Activated T-cell treated with anti-CD3 and anti-CD28 coated beads, Interleukin-2, amount 50 U/mL, for 72 hours (primary cell): ENCODE data around the gene BDKRB2. TPM values are rescaled to one million over a fixed set of nuclear protein-coding genes. Genes with fewer than 3 reads are reported as not detected.

ENCODE experiments used
- ATAC-seq, 2 donors: fragments of 150-1000 bp; cut with Tn5 transposase; replicated peaks in 1 of 2; 2 replicates each; pipeline ENCODE4 v1.10.0; 2021; ENCODE audit warnings: moderate library complexity in 2 of 2, mild to moderate bottlenecking in 1 of 2
- DNase-seq, 2 donors: peaks; one replicate each; pipeline ENCODE4 v3.0.0; 2021 to 2022; ENCODE audit warnings: mixed read lengths in 1 of 2
- H3K27ac Mint-ChIP-seq: one replicate; pipeline ENCODE4 v1.8.0; 2022; ENCODE audit warnings: mild to moderate bottlenecking, moderate library complexity, mixed read lengths
- H3K27me3 Mint-ChIP-seq: one replicate; pipeline ENCODE4 v1.8.0; 2022; ENCODE audit warnings: low read depth, mixed read lengths
- H3K36me3 Mint-ChIP-seq, 2 donors: one replicate each; pipeline ENCODE4 v1.8.0; 2022; ENCODE audit warnings: mixed read lengths in 2 of 2, mild to moderate bottlenecking in 1 of 2; ENCODE audit not compliant: insufficient read depth in 2 of 2
- H3K4me1 Mint-ChIP-seq: one replicate; pipeline ENCODE4 v1.8.0; 2022; ENCODE audit warnings: low read depth, mixed read lengths
- H3K4me3 Mint-ChIP-seq, 2 donors: one replicate each; pipeline ENCODE4 v1.8.0; 2022; ENCODE audit warnings: mild to moderate bottlenecking in 2 of 2, mixed read lengths in 2 of 2, moderate library complexity in 2 of 2
- H3K9me3 Mint-ChIP-seq, 2 donors: one replicate each; pipeline ENCODE4 v1.8.0; 2022; ENCODE audit warnings: mixed read lengths in 2 of 2
- total RNA-seq, 2 donors: library from RNA; stranded (reverse); gene quantifications; one replicate each; pipeline ENCODE4 v1.2.3, GENCODE V29; 2022

Gene BDKRB2
- total RNA-seq, 2 donors from 2014 or later = not detected

- no peaks in the 10 kb centered on the region for H3K36me3 Mint-ChIP-seq
- no peaks in the 10 kb centered on the region for H3K27me3 Mint-ChIP-seq
- H3K27ac Mint-ChIP-seq = no peak overlapping the region
- H3K9me3 Mint-ChIP-seq = no peaks in the 10 kb centered on the region
- no peak overlapping the region for H3K4me3 Mint-ChIP-seq
- ATAC-seq (no peak), DNase-seq (no peak)
- no peaks in the 10 kb centered on the region for H3K4me1 Mint-ChIP-seq
Measured at GRCh38 chr14:96245710-96246538, 41.3 kb downstream of the BDKRB2 start.

DNA sequence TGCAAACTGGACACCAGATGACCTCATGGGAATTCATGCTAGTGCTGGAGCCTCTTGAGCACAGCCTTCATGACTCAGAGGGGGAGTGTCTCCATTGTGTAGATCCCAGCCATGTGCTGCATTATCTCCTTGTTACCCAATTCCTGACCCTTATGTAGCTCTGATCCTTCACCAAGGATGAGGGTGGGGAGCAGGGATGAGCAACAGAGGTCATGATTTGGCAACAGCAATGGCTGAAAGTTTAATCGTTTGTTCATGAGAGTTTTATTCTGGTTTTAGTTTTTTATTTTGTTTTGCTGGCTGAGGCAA lies 41.9 kb downstream of the BDKRB2 start:
- DNase-seq (no peak), ATAC-seq (no peak)
- Mint-ChIP-seq H3K36me3 (no peaks in the 10 kb centered on the region), H3K27ac (no peak overlapping the region), H3K4me3 (no peak overlapping the region), H3K4me1 (no peaks in the 10 kb centered on the region), H3K27me3 (peaks cover 4% of the 10 kb centered on the region), H3K9me3 (no peaks in the 10 kb centered on the region)

DNA sequence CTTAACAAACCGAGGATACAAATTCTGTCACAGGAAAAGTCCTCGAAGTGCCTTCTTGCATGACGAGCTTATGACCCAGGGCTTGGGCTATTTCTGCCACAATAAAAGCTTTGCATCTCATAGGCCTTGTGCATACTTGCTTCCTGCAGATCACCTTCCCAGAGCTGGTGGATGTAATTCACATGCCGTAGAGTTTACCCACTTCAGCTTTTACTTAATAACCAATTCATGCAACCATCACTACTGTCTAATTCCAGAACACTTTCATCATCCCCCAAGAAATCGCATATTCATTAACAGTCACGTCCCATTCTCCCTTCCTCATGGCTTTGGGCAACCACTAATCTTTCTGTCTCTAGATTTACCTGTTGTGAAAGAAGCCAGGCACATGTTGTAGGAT lies 42.4 kb downstream of the BDKRB2 start:
- DNase-seq (no peak), ATAC-seq (no peak)
- Mint-ChIP-seq H3K4me1 (no peaks in the 10 kb centered on the region), H3K4me3 (no peak overlapping the region), H3K27me3 (peaks cover 9% of the 10 kb centered on the region), H3K36me3 (no peaks in the 10 kb centered on the region), H3K27ac (no peak overlapping the region), H3K9me3 (no peaks in the 10 kb centered on the region)

DNA sequence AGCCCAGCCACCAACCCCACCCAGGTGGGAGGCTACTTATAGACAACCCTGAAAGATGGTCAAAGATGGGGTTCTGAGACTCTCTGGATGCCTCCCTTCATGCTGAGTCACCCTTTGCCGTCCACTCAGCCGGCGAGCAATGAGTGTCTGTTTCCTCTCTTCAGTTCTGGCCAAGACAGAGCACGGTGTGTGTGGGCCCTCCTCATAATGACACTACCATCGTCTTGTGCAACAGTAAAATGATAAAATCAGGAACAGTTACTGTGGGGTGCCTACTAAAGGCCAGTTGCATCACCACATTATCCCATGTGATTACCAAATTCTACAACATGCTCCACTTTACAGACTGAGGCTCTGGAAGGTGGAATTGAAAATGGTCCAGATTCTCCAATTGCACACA lies 44.4 kb downstream of the BDKRB2 start:
- no peaks in the 10 kb centered on the region for H3K36me3 Mint-ChIP-seq
- H3K9me3 Mint-ChIP-seq = no peaks in the 10 kb centered on the region
- ATAC-seq (no peak), DNase-seq (no peak)
- H3K4me1 Mint-ChIP-seq = no peaks in the 10 kb centered on the region
- peaks cover 24% of the 10 kb centered on the region for H3K27me3 Mint-ChIP-seq
- no peak overlapping the region for H3K27ac Mint-ChIP-seq
- no peak overlapping the region for H3K4me3 Mint-ChIP-seq

GRCh38 chr14:96250485-96250884 lies 45.8 kb downstream of the BDKRB2 start:
- peaks cover 24% of the 10 kb centered on the region for H3K27me3 Mint-ChIP-seq
- no peak for DNase-seq
- no peak overlapping the region for H3K4me3 Mint-ChIP-seq
- no peak overlapping the region for H3K27ac Mint-ChIP-seq
- ATAC-seq = no peak
- no peaks in the 10 kb centered on the region for H3K9me3 Mint-ChIP-seq
- H3K4me1 Mint-ChIP-seq = no peaks in the 10 kb centered on the region
- H3K36me3 Mint-ChIP-seq = no peaks in the 10 kb centered on the region

DNA sequence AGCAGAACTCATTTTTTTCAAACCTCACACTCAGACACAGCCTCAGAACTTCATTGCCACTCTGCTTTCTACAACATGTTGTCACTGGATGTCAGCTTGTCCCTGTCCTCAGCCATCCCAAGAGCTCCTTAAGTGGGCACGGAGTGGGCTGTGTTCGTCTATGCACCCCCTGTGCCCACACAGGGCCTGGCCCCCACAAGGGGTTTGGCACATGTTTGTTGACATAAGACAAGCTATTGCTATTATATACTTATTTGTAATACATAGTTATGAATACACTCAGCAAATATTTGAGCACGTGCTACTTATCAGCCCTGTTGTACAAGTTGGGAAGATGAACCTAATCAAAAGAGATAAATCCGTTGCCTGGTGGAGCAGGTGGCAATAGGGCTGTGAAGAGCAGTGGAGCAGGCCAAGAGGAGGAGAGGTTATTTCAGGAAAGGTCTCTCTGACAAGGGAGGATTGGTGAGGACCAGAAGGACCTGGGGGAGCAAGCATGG lies 47.1 kb downstream of the BDKRB2 start:
- H3K4me1 Mint-ChIP-seq = no peaks in the 10 kb centered on the region
- no peaks in the 10 kb centered on the region for H3K9me3 Mint-ChIP-seq

DNA sequence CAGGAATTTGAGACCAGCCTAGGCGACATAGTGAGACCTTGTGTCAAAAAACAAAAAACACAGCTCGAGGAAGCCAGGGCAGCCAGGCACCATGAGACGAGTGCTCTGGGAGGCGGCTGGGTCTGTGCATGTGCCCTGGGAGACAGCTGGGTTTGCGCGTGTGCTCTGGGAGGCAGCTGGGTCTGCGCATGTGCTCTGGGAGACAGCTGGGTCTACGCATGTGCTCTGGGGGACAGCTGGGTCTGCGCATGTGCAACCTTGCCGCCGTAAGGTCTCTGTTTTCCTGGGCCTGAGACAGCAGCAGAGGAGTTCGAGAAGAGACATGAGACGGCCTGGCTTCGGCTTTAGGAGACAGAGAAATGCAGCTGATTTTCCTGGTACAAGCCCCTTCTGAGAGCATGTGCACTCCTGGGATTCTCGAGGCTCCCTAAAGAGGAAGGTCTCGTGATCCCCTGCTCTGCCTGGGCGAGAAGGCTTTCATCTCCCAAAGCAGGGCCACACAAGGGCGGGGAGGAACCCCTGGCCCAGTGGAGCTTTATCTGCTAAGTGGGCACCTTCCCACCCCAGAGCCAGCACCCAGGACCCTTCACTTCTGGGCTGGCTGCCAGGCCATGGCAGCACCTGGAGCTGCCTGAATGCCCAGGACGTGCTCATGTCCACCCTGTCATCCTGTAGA lies 47.8 kb downstream of the BDKRB2 start:
- no peak for ATAC-seq

More for the DNA sequence above, 47.1 kb downstream of the BDKRB2 start:
- no peak for ATAC-seq
- Mint-ChIP-seq H3K4me3 (no peak overlapping the region), H3K36me3 (no peaks in the 10 kb centered on the region), H3K27ac (no peak overlapping the region), H3K27me3 (peaks cover 27% of the 10 kb centered on the region)
- DNase-seq = no peak

GRCh38 chr14:96252999-96253539 lies 48.4 kb downstream of the BDKRB2 start:
- no peaks in the 10 kb centered on the region for H3K36me3 Mint-ChIP-seq
- no peaks in the 10 kb centered on the region for H3K9me3 Mint-ChIP-seq
- H3K4me1 Mint-ChIP-seq = no peaks in the 10 kb centered on the region
- ATAC-seq = no peak
- H3K4me3 Mint-ChIP-seq = no peak overlapping the region
- no peak overlapping the region for H3K27ac Mint-ChIP-seq
- no peak for DNase-seq
- H3K27me3 Mint-ChIP-seq = peaks cover 37% of the 10 kb centered on the region

More for the DNA sequence above, 47.8 kb downstream of the BDKRB2 start:
- Mint-ChIP-seq H3K4me3 (no peak overlapping the region), H3K36me3 (no peaks in the 10 kb centered on the region), H3K27ac (no peak overlapping the region), H3K4me1 (no peaks in the 10 kb centered on the region), H3K27me3 (peaks cover 34% of the 10 kb centered on the region), H3K9me3 (no peaks in the 10 kb centered on the region)
- DNase-seq = no peak

- Mint-ChIP-seq H3K4me1 (no peaks in the 10 kb centered on the region), H3K4me3 (no peak overlapping the region), H3K36me3 (no peaks in the 10 kb centered on the region), H3K27ac (no peak overlapping the region), H3K9me3 (no peaks in the 10 kb centered on the region), H3K27me3 (peaks cover 37% of the 10 kb centered on the region)
- ATAC-seq (no peak), DNase-seq (no peak)
Measured at GRCh38 chr14:96254687-96255086, 50.0 kb downstream of the BDKRB2 start.

- H3K36me3 Mint-ChIP-seq = no peaks in the 10 kb centered on the region
- no peak for ATAC-seq
- no peak for DNase-seq
- H3K9me3 Mint-ChIP-seq = no peaks in the 10 kb centered on the region
- no peak within 1 kb of the TSS for H3K27ac Mint-ChIP-seq
- peaks cover 44% of the 10 kb centered on the region for H3K27me3 Mint-ChIP-seq
- no peaks in the 10 kb centered on the region for H3K4me1 Mint-ChIP-seq
- no peak within 1 kb of the TSS for H3K4me3 Mint-ChIP-seq
Measured at GRCh38 chr14:96255501-96256366, 51.1 kb downstream of the BDKRB2 start, which contains the start of gene BDKRB1. TSS of gene BDKRB1 (plus strand) at chr14:96256210. CDS start at chr14:96263683, 7,473 bp downstream.

- H3K4me3 Mint-ChIP-seq = no peak overlapping the region
- ATAC-seq (no peak), DNase-seq (no peak)
- H3K36me3 Mint-ChIP-seq = no peaks in the 10 kb centered on the region
- peaks cover 47% of the 10 kb centered on the region for H3K27me3 Mint-ChIP-seq
- no peak overlapping the region for H3K27ac Mint-ChIP-seq
- no peaks in the 10 kb centered on the region for H3K9me3 Mint-ChIP-seq
- no peaks in the 10 kb centered on the region for H3K4me1 Mint-ChIP-seq
Measured at GRCh38 chr14:96256407-96256806, 51.8 kb downstream of the BDKRB2 start.

- Mint-ChIP-seq H3K9me3 (no peaks in the 10 kb centered on the region), H3K36me3 (no peaks in the 10 kb centered on the region), H3K27me3 (peaks cover 41% of the 10 kb centered on the region), H3K4me3 (no peak overlapping the region), H3K27ac (no peak overlapping the region), H3K4me1 (no peaks in the 10 kb centered on the region)
- DNase-seq = no peak
- no peak for ATAC-seq
Measured at GRCh38 chr14:96257056-96257455, 52.4 kb downstream of the BDKRB2 start.

GRCh38 chr14:96257900-96258299 lies 53.3 kb downstream of the BDKRB2 start:
- no peaks in the 10 kb centered on the region for H3K4me1 Mint-ChIP-seq
- H3K9me3 Mint-ChIP-seq = no peaks in the 10 kb centered on the region
- no peak overlapping the region for H3K27ac Mint-ChIP-seq
- H3K27me3 Mint-ChIP-seq = peaks cover 38% of the 10 kb centered on the region
- DNase-seq (no peak), ATAC-seq (no peak)
- no peaks in the 10 kb centered on the region for H3K36me3 Mint-ChIP-seq
- H3K4me3 Mint-ChIP-seq = no peak overlapping the region
